Stomach smooth muscle (tissue), 2 donors: ENCODE measurements around the gene GABBR2.

Experiments
- H3K27ac ChIP-seq: one replicate; pipeline ENCODE4 v1.7.0; 2013; ENCODE audit warnings: mild to moderate bottlenecking, low read length, inconsistent platforms
- H3K27me3 ChIP-seq, 2 donors: one replicate each; pipeline ENCODE4 v1.7.0; 2013; ENCODE audit warnings: low read length in 2 of 2; ENCODE audit not compliant: insufficient read depth in 2 of 2, control insufficient read depth in 1 of 2
- H3K36me3 ChIP-seq, 2 donors: one replicate each; pipeline ENCODE4 v1.7.0; 2013; ENCODE audit warnings: low read length in 2 of 2; ENCODE audit not compliant: control insufficient read depth in 2 of 2, insufficient read depth in 2 of 2
- H3K4me1 ChIP-seq: one replicate; pipeline ENCODE4 v1.7.0; 2013; ENCODE audit warnings: low read length; ENCODE audit not compliant: control insufficient read depth, insufficient read depth
- H3K4me3 ChIP-seq, 2 donors: one replicate each; pipeline ENCODE4 v1.7.0; 2013; ENCODE audit warnings: low read length in 2 of 2
- H3K9ac ChIP-seq, 2 donors: one replicate each; pipeline ENCODE4 v1.7.0; 2013; ENCODE audit warnings: low read length in 2 of 2, mild to moderate bottlenecking in 1 of 2
- H3K9me3 ChIP-seq, 2 donors: one replicate each; pipeline ENCODE4 v1.7.0; 2013; ENCODE audit warnings: low read length in 2 of 2; ENCODE audit not compliant: control insufficient read depth in 2 of 2
- donor health status: healthy.
- donor health status: Pancreatic carcinoma.

GABBR2 gene

GRCh38 chr9:98363644-98364043 is 345.1 kb downstream of the GABBR2 start:
- Histone ChIP-seq H3K9me3 (peaks cover 8 to 9% of the 10 kb centered on the region in 2 donors), H3K9ac (no peak overlapping the region), H3K27me3 (no peaks in the 10 kb centered on the region), H3K36me3 (no peaks in the 10 kb centered on the region), H3K4me3 (no peak overlapping the region), H3K4me1 (no peaks in the 10 kb centered on the region), H3K27ac (no peak overlapping the region)

GRCh38 chr9:98362624-98363252 is 346.0 kb downstream of the GABBR2 start:
- H3K27ac ChIP-seq = no peak overlapping the region
- no peak overlapping the region for H3K4me3 ChIP-seq
- H3K36me3 ChIP-seq = no peaks in the 10 kb centered on the region
- H3K9me3 ChIP-seq = peaks cover 8 to 9% of the 10 kb centered on the region in 2 donors
- H3K4me1 ChIP-seq = no peaks in the 10 kb centered on the region
- H3K9ac ChIP-seq = no peak overlapping the region
- H3K27me3 ChIP-seq = no peaks in the 10 kb centered on the region

- H3K4me1 ChIP-seq = no peaks in the 10 kb centered on the region
- H3K9me3 ChIP-seq = peaks cover 8 to 9% of the 10 kb centered on the region in 2 donors
- no peaks in the 10 kb centered on the region for H3K27me3 ChIP-seq
- no peak overlapping the region for H3K4me3 ChIP-seq
- no peaks in the 10 kb centered on the region for H3K36me3 ChIP-seq
- no peak overlapping the region for H3K9ac ChIP-seq
- no peak overlapping the region for H3K27ac ChIP-seq
Measured at GRCh38 chr9:98361645-98362044, 347.1 kb downstream of the GABBR2 start.

GRCh38 chr9:98360176-98360708 is 348.5 kb downstream of the GABBR2 start:
- Histone ChIP-seq H3K4me1 (no peaks in the 10 kb centered on the region), H3K27ac (no peak overlapping the region), H3K27me3 (no peaks in the 10 kb centered on the region), H3K36me3 (no peaks in the 10 kb centered on the region), H3K4me3 (no peak overlapping the region), H3K9ac (no peak overlapping the region), H3K9me3 (peaks cover 3 to 5% of the 10 kb centered on the region in 2 donors)

GRCh38 chr9:98359569-98359968 is 349.2 kb downstream of the GABBR2 start:
- H3K9me3 ChIP-seq = no peaks in the 10 kb centered on the region
- H3K4me1 ChIP-seq = no peaks in the 10 kb centered on the region
- no peaks in the 10 kb centered on the region for H3K36me3 ChIP-seq
- H3K4me3 ChIP-seq = no peak overlapping the region
- no peaks in the 10 kb centered on the region for H3K27me3 ChIP-seq
- no peak overlapping the region for H3K27ac ChIP-seq
- H3K9ac ChIP-seq = no peak overlapping the region

- no peaks in the 10 kb centered on the region for H3K36me3 ChIP-seq
Measured at GRCh38 chr9:98357921-98358535, 350.7 kb downstream of the GABBR2 start.

GRCh38 chr9:98356953-98357690 is 351.6 kb downstream of the GABBR2 start:
- Histone ChIP-seq H3K27me3 (no peaks in the 10 kb centered on the region), H3K36me3 (no peaks in the 10 kb centered on the region), H3K9me3 (peaks cover 0 to 2% of the 10 kb centered on the region in 2 donors), H3K9ac (no peak overlapping the region), H3K4me1 (no peaks in the 10 kb centered on the region), H3K4me3 (no peak overlapping the region), H3K27ac (no peak overlapping the region)

More at GRCh38 chr9:98357921-98358535, 350.7 kb downstream of the GABBR2 start:
- Histone ChIP-seq H3K4me3 (no peak overlapping the region), H3K27me3 (no peaks in the 10 kb centered on the region), H3K27ac (no peak overlapping the region), H3K4me1 (no peaks in the 10 kb centered on the region), H3K9ac (no peak overlapping the region), H3K9me3 (peaks cover 0 to under 1% of the 10 kb centered on the region in 2 donors)

GRCh38 chr9:98356326-98356725 is 352.4 kb downstream of the GABBR2 start:
- Histone ChIP-seq H3K36me3 (no peaks in the 10 kb centered on the region), H3K9ac (no peak overlapping the region), H3K4me3 (no peak overlapping the region), H3K4me1 (no peaks in the 10 kb centered on the region), H3K27me3 (no peaks in the 10 kb centered on the region), H3K27ac (no peak overlapping the region), H3K9me3 (peaks cover 0 to 2% of the 10 kb centered on the region in 2 donors)

- no peaks in the 10 kb centered on the region for H3K4me1 ChIP-seq
- no peaks in the 10 kb centered on the region for H3K36me3 ChIP-seq
- H3K4me3 ChIP-seq = no peak overlapping the region
- no peak overlapping the region for H3K9ac ChIP-seq
- no peaks in the 10 kb centered on the region for H3K27me3 ChIP-seq
- H3K9me3 ChIP-seq = peaks cover 0 to 2% of the 10 kb centered on the region in 2 donors
- no peak overlapping the region for H3K27ac ChIP-seq
Measured at GRCh38 chr9:98351370-98351769, 357.4 kb downstream of the GABBR2 start.

- H3K9ac ChIP-seq = no peak overlapping the region
- no peaks in the 10 kb centered on the region for H3K9me3 ChIP-seq
- H3K27ac ChIP-seq = no peak overlapping the region
- H3K27me3 ChIP-seq = no peaks in the 10 kb centered on the region
- no peaks in the 10 kb centered on the region for H3K4me1 ChIP-seq
- no peak overlapping the region for H3K4me3 ChIP-seq
- H3K36me3 ChIP-seq = no peaks in the 10 kb centered on the region
Measured at GRCh38 chr9:98347642-98348041, 361.1 kb downstream of the GABBR2 start.
